Measurements from ENCODE around the gene GGCT.
A peak's percentile ranks its signal among the peaks of the same experiment; 100 is the strongest.
"Not testable (repeated sequence)": the region's sequence is repeated elsewhere in the genome, so short reads cannot be mapped to it uniquely, and the experiment has no call there.

Gene GGCT

GRCh38 chr7:30514776-30515175 lies 10.1 kb upstream of the GGCT start:
- no peak for DNase-seq

DNA sequence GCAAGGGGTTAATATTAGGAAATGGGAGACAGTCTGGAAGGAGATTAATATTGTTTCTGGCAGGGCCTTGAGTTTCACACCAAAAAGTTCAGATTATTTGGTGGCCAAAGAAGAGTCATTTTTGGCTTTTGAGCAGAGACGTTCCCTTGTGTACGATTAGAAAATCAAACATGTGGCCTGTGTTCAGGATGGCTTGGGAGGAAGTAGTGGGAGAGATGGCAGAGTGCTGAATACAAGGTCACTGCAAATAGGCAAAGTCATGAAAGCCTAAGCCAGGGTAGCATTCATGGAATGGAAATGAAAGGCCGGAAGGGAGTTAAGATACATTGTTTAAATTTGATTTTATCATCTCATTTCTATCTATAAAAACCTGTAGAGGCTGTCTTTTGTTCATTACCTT lies 9.5 kb upstream of the GGCT start:
- no peak for DNase-seq

- DNase-seq = no peak
These were observed 9.1 kb upstream of the GGCT start for GRCh38 chr7:30513762-30514161.

DNA sequence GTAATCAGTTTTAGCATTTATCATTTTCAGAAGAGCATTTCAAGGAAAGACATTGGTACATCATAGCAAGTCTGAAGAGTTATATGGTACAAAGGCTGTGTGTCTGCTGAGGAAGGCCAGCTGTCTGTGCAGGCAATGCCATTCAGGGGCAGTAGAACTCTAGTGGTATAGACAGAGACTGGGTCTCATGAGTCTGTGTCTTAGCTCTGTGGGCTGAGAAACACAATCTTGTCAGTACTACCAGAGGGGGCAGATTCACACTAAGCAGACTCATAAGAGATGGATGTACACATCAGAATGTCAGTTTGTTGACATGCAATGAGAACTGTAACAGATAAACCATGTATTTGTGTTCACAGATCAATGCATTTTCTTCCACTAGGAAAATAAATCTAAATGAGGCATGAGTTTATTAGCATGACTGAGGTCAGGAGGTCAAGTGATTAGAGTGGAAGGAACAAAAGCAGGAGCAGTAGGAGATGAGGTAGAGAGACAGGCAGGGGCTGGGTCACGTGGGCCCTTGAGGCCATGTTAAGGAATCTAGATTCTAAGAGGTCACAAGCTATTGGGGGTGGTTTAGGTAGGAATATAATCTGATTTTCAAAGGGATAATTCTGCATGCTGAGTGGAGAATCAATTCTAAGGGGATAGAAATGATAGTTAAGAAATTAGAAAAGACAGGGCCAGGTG lies 7.5 kb upstream of the GGCT start:
- no peak for DNase-seq

- no peak for DNase-seq
These were observed 6.9 kb upstream of the GGCT start for GRCh38 chr7:30511494-30511893.

- no peak for DNase-seq
These were observed 5.8 kb upstream of the GGCT start for GRCh38 chr7:30510124-30511075.

DNA sequence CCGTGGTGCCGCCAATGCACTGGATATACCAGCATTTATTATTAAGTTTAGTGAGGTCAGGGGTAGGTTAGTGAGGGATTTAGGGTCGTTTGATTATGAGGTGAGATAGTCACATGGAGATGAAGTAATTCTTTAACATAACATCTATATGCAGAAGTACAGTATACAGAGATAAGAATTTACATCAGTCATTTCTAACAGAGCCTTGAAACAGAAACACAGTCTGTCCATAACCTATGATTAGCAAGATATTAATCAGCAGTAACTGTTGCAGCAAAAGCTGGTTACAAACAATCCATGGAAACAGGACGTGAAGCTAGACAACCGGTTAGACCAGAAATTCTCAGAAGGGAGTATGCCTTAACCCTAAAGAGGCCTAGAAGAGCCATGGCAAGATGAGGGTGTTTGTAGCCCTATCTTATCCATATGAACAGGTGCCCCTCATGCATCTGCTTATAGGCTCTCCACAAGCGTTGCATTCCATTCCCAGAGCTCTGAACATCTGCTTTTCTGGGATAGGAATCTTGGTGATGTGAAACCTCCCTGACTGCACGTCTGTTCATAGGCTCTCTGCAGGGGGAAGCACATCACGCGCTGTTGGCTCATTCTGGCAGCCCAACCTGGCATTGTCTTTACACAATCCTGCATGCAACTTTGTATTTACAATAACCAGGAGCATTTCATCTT lies 4.7 kb upstream of the GGCT start:
- not testable (repeated sequence) for DNase-seq

- not testable (repeated sequence) for DNase-seq
These were observed 2.8 kb upstream of the GGCT start for GRCh38 chr7:30507346-30507900.

- DNase-seq = no peak
These were observed 607 bp upstream of the GGCT start for GRCh38 chr7:30505174-30505697.

- DNase-seq = no peak
These were observed 1.1 kb downstream of the GGCT start for GRCh38 chr7:30503274-30504212.

GRCh38 chr7:30502470-30503251 lies 2.0 kb downstream of the GGCT start:
- DNase-seq = no peak

GRCh38 chr7:30501264-30501663 lies 3.4 kb downstream of the GGCT start:
- no peak for DNase-seq

- DNase-seq = no peak
These were observed 11.4 kb downstream of the GGCT start for GRCh38 chr7:30493228-30493627.

DNA sequence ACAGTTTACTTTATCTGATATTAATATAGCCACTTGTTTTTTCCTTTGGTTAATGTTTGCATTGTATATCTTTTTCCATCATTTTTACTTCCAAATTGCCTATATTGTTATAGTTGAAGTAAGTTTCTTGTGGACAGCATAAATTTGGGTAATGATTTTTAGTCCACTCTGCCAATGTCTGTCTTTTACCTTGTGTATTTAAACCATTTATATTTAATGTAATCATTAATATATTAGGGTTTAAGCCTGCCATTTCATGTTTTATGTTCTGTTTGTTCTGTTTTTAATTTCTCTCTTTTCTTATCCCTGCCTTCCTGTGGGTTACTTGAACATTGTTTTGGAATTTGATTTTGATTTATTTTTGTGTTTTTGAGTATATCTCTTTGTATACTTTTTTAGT lies 13.2 kb downstream of the GGCT start:
- no peak for DNase-seq

GRCh38 chr7:30487371-30487770 lies 17.3 kb downstream of the GGCT start:
- no peak for DNase-seq

DNA sequence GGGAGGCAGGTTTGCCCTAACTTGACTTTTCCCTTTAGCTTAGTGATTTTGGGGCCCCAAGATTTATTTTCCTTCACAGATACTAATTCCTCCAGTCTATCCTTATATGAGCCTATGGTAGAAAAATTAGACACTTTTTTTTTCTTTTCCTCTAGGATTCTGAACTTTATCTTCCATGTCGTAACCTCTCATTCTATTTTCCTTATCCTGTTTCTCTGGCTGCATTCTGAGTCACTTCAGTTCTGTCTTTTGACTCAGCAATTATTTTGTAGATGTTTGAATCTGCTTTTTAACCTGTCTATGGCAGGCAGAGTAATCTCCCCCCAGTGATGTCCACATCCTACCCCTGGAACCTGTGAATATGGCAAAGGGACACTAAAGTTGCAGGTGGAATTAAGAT lies 19.0 kb downstream of the GGCT start:
- no peak for DNase-seq

DNA sequence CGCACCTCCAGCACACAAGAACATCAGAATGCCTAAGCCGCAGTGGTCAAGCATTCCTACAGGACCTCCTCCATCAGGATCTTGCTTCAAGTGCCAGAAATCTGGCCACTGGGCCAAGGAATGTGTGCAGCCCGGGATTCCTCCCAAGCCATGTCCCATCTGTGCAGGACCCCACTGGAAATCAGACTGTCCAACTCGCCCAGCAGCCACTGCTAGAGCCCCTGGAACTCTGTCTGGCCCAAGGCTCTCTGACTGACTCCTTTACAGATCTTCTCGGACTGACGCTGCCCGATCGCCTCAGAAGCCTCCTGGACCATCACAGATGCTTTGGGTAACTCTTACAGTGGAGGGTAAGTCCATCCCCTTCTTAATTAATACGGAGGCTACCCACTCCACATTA lies 23.2 kb downstream of the GGCT start:
- DNase-seq = not testable (repeated sequence)

DNA sequence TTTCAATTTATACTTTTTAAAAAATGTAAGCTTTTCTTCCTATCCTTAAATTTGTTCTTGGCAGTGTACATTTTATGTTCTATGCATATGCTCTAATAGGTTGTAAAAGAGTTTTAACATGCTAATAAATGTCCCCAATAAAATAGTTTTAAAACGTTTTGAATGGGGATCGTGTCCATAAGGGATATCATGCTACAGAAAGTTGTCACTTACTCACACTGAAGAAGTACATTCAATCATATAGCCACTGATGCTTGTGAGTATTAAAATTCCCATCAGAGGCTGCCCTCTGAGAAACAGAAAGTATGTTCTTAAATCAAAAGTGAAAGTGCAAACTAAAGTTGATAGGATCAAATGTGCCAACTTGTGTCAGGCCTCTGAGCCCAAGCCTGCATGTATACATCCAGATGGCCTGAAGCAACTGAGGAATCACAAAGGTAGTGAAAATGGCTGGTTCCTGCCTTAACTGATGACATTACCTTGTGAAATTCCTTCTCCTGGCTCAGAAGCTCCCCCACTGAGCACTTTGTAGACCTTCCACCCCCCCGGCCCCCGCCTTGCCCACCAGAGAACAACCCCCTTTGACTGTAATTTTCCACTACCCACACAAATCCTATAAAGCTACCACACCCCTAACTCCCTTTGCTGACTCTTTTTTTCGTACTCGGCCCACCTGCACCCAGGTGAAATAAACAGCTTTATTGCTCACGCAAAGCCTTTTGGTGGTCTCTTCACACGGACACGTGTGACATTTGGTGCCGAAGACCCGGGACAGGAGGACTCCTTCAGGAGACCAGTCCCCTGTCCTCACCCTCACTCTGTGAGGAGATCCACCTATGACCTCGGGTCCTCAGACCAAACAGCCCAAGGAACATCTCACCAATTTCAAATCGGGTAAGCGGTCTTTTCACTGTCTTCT lies 25.2 kb downstream of the GGCT start:
- peak; percentile 1 for DNase-seq

GRCh38 chr7:30478349-30479201 lies 26.1 kb downstream of the GGCT start, which contains the start of gene NOD1:
NOD1 (minus strand) TSS chr7:30478784; CDS start chr7:30456921, 21,863 bp downstream.
- peak; percentile 34 for DNase-seq

All from T1000 (cell line).